ENCODE results near the gene STK32B. TPM values are rescaled to one million over a fixed set of nuclear protein-coding genes. Genes with fewer than 3 reads are reported as not detected.

The STK32B gene
- total and polyA plus RNA-seq, 2 of the 8 experiments (the other 6 are each of a cell fraction or from before 2014, with no cell fraction given), result 2.3 to 2.5 TPM

DNA sequence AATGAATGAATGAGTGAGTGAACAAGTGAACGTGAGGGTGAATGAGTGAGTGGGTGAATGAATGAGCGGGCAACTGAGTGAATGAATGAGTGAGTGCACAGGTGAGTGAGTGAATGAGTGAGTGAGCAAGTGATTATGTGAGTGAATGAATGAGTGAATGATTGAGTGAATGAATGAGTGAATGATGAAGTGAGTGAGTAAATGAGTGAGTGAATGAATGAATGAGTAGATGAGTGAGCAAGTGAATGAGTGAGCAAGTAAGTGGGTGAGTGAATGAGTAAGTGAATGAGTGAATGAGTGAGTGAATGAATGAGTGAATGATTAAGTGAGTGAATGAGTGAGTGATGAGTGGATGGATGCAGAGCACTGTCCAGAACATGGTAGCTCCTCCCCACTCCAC, 205.8 kb downstream of the STK32B start (continued):
- TF ChIP-seq SUZ12 (IDR thresholded peaks at IDR 0.05; ENCODE audit: low read length), result no peak
- TF ChIP-seq, protein P1, sequence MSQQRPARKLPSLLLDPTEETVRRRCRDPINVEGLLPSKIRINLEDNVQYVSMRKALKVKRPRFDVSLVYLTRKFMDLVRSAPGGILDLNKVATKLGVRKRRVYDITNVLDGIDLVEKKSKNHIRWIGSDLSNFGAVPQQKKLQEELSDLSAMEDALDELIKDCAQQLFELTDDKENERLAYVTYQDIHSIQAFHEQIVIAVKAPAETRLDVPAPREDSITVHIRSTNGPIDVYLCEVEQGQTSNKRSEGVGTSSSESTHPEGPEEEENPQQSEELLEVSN (IDR thresholded peaks at IDR 0.05), result no peak
- TF ChIP-seq SRF (IDR thresholded peaks at IDR 0.05; ENCODE audit: low read depth, low read length), result no peak
- TF ChIP-seq RFX5 (IDR thresholded peaks at IDR 0.05; ENCODE audit: borderline replicate concordance, low read depth, low read length), result no peak
- no peak for TF ChIP-seq BRCA1 (IDR thresholded peaks at IDR 0.05; ENCODE audit: low read depth, low read length)
- TF ChIP-seq GTF2F1 (IDR thresholded peaks at IDR 0.05; ENCODE audit: borderline replicate concordance, low read depth, low read length), result no peak

All from H1 (cell line).